GM12873 (cell line): ENCODE data around the gene RPP30.

Experiments
- CTCF ChIP-seq: IDR thresholded peaks from 2 replicates; pipeline ENCODE4 v1.5.1; 2012; ENCODE audit warnings: low read depth, mild to moderate bottlenecking, moderate library complexity, low read length, control low read depth; ENCODE audit not compliant: insufficient read depth; ENCODE audit errors: missing control alignments

The RPP30 gene

GRCh38 chr10:90871766-90872647, at the start of gene RPP30:
Gene RPP30 (plus strand): TSS chr10:90871974. CDS start chr10:90871987, 13 bp downstream.
- no peak for TF ChIP-seq CTCF

- no peak for TF ChIP-seq CTCF
Measured at GRCh38 chr10:90822508-90822907, 49.3 kb upstream of the RPP30 start.

GRCh38 chr10:90832111-90832510, 39.7 kb upstream of the RPP30 start:
- TF ChIP-seq CTCF, result no peak

GRCh38 chr10:90834326-90834725, 37.4 kb upstream of the RPP30 start:
- TF ChIP-seq CTCF, result no peak

- no peak for TF ChIP-seq CTCF
Measured at GRCh38 chr10:90837486-90837885, 34.3 kb upstream of the RPP30 start.

- TF ChIP-seq CTCF, result no peak
Measured at GRCh38 chr10:90842725-90843124, 29.0 kb upstream of the RPP30 start.

GRCh38 chr10:90845726-90846125, 26.0 kb upstream of the RPP30 start:
- TF ChIP-seq CTCF, result no peak
